Measurements from ENCODE around the gene NPAS3.

The NPAS3 gene

DNA sequence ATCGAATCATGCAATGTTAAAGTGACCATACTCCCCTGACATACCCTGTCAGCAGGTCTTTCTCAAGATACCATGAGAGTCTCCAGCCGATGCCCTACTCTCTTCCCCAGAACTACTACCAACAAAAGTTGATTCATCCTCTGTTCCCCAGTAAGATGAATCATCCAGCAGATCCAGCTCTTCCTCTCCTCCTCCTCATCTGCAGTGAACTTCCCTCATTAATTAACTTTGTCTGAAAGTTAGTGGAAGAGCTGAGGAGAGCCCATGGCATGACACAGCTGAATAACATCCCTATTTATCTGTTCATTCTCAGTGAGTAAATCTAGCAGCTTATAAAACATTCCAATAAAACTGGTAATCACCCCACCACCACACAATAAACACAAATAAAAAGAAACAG, 798.8 kb downstream of the NPAS3 start:
- TF ChIP-seq, protein P1, sequence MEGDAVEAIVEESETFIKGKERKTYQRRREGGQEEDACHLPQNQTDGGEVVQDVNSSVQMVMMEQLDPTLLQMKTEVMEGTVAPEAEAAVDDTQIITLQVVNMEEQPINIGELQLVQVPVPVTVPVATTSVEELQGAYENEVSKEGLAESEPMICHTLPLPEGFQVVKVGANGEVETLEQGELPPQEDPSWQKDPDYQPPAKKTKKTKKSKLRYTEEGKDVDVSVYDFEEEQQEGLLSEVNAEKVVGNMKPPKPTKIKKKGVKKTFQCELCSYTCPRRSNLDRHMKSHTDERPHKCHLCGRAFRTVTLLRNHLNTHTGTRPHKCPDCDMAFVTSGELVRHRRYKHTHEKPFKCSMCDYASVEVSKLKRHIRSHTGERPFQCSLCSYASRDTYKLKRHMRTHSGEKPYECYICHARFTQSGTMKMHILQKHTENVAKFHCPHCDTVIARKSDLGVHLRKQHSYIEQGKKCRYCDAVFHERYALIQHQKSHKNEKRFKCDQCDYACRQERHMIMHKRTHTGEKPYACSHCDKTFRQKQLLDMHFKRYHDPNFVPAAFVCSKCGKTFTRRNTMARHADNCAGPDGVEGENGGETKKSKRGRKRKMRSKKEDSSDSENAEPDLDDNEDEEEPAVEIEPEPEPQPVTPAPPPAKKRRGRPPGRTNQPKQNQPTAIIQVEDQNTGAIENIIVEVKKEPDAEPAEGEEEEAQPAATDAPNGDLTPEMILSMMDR (IDR thresholded peaks at IDR 0.05; ENCODE audit: extremely low read depth, missing control alignments) = no peak
- no peak for DNase-seq (ENCODE audit: low spot score)

DNA sequence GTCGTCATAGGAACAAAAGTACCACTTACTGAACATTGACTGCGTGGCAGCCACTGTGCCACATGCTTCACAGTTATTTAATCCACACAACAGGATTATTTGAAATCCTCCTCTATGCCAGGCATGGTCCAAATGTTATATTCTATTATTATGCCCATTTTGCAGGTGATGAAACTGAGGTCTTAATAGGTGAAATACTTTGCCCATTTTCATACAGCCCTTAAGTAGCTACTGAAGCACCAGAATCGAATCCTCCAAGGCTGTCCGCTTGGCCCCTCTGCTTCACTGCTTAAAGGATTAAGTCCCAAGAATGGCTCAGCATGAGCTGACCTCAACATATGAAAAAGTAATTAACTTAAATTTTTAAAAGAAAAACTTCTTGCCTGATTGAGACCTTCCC, 799.4 kb downstream of the NPAS3 start:
- TF ChIP-seq, protein P1 (IDR thresholded peaks at IDR 0.05; ENCODE audit: extremely low read depth, missing control alignments) = no peak

GRCh38 chr14:33738491-33738890, 799.8 kb downstream of the NPAS3 start:
- TF ChIP-seq, protein P1 (IDR thresholded peaks at IDR 0.05; ENCODE audit: extremely low read depth, missing control alignments) = no peak
- DNase-seq (ENCODE audit: low spot score) = no peak

More for the DNA sequence above, 799.4 kb downstream of the NPAS3 start:
- DNase-seq (ENCODE audit: low spot score) = no peak

GRCh38 chr14:33740531-33740930, 801.9 kb downstream of the NPAS3 start:
- TF ChIP-seq, protein P1 (IDR thresholded peaks at IDR 0.05; ENCODE audit: extremely low read depth, missing control alignments) = no peak

DNA sequence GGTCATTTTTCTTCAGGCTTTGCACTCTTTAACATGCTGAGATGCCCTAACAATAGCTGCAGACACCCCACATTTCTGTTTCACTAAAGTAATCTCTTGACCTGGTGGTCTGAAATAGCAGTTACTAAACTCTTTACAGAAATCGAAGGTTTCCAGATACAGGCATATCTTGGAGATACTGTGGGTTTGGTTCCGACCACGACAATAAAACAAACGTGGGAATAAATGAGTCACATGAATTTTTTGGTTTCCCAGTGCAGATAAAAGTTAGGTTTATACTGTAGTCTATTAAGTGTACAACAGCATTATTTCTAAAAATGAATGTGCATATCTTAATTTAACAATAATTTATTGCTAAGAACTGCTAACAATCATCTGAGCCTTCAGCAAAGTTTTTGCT, 803.5 kb downstream of the NPAS3 start:
- TF ChIP-seq, protein P1 (IDR thresholded peaks at IDR 0.05; ENCODE audit: extremely low read depth, missing control alignments) = no peak
- DNase-seq (ENCODE audit: low spot score) = no peak

More at GRCh38 chr14:33740531-33740930, 801.9 kb downstream of the NPAS3 start:
- no peak for DNase-seq (ENCODE audit: low spot score)

- TF ChIP-seq, protein P1 (IDR thresholded peaks at IDR 0.05; ENCODE audit: extremely low read depth, missing control alignments) = no peak
- no peak for DNase-seq (ENCODE audit: low spot score)
These were observed 806.5 kb downstream of the NPAS3 start for GRCh38 chr14:33745163-33745562.

- no peak for DNase-seq (ENCODE audit: low spot score)
- TF ChIP-seq, protein P1 (IDR thresholded peaks at IDR 0.05; ENCODE audit: extremely low read depth, missing control alignments) = no peak
These were observed 809.1 kb downstream of the NPAS3 start for GRCh38 chr14:33747749-33748148.

All from GM20000 (cell line).